OCI-LY1 (cell line): Measurements from ENCODE around the gene UFSP2.

Experiments used
- H2AFZ ChIP-seq: fragments of 200-600 bp; sonication (generic), shearing (Covaris generic); 2 replicates; pipeline ENCODE4 v1.6.0; 2014; ENCODE audit warnings: antibody characterized with exemption, mild to moderate bottlenecking, low read length
- H3F3A ChIP-seq: fragments of 200-600 bp; sonication (generic), shearing (Covaris generic); 2 replicates; pipeline ENCODE4 v1.6.0; 2014; ENCODE audit warnings: mild to moderate bottlenecking, antibody characterized with exemption, low read length, moderate library complexity; ENCODE audit not compliant: insufficient read depth
- H3K27ac ChIP-seq: fragments of 200-600 bp; sonication (generic); 2 replicates; pipeline ENCODE4 v1.5.1; 2014; ENCODE audit warnings: low read length, mixed run types, mild to moderate bottlenecking, low read depth; ENCODE audit not compliant: poor library complexity, severe bottlenecking
- H3K27me3 ChIP-seq: fragments of 200-600 bp; sonication (generic); 2 replicates; pipeline ENCODE4 v1.6.0; 2014; ENCODE audit warnings: antibody characterized with exemption, mild to moderate bottlenecking, low read length, moderate library complexity; ENCODE audit not compliant: insufficient read depth
- H3K36me3 ChIP-seq: fragments of 200-600 bp; sonication (generic); 2 replicates; pipeline ENCODE4 v1.6.1; 2014; ENCODE audit warnings: mild to moderate bottlenecking, antibody characterized with exemption, low read length, moderate library complexity, mixed read lengths; ENCODE audit not compliant: insufficient read depth
- H3K4me1 ChIP-seq: fragments of 200-600 bp; sonication (generic); 2 replicates; pipeline ENCODE4 v1.5.1; 2014; ENCODE audit warnings: mild to moderate bottlenecking, low read length, moderate library complexity; ENCODE audit not compliant: insufficient read depth, severe bottlenecking
- H3K4me2 ChIP-seq: fragments of 200-600 bp; sonication (generic), shearing (Covaris generic); 2 replicates; pipeline ENCODE4 v1.6.1; 2014; ENCODE audit warnings: low read length
- H3K4me3 ChIP-seq: fragments of 200-600 bp; sonication (generic); 2 replicates; pipeline ENCODE4 v1.5.1; 2014; ENCODE audit warnings: low read length, low read depth, mild to moderate bottlenecking, mixed read lengths; ENCODE audit not compliant: poor library complexity, severe bottlenecking
- H3K79me2 ChIP-seq: fragments of 200-600 bp; shearing (Covaris generic); 2 replicates; pipeline ENCODE4 v1.6.1; 2016; ENCODE audit warnings: mixed run types, low read length, mixed read lengths; ENCODE audit not compliant: insufficient read depth
- H3K9ac ChIP-seq: fragments of 200-600 bp; sonication (generic), shearing (Covaris generic); 2 replicates; pipeline ENCODE4 v1.6.1; 2014; ENCODE audit warnings: mild to moderate bottlenecking, low read length, mixed read lengths
- H3K9me2 ChIP-seq: fragments of 200-600 bp; sonication (generic), shearing (Covaris generic); 2 replicates; pipeline ENCODE4 v1.6.1; 2014; ENCODE audit warnings: low read depth, mild to moderate bottlenecking, low read length, mixed read lengths
- H3K9me3 ChIP-seq: fragments of 200-600 bp; shearing (Covaris generic); 2 replicates; pipeline ENCODE4 v1.6.1; 2014; ENCODE audit warnings: low read length, mixed read lengths
- H4K20me1 ChIP-seq: fragments of 200-600 bp; sonication (generic), shearing (Covaris generic); 2 replicates; pipeline ENCODE4 v1.6.0; 2016; ENCODE audit warnings: mild to moderate bottlenecking, low read length; ENCODE audit not compliant: insufficient read depth
- CTCF ChIP-seq: fragments of 200-600 bp; sonication (generic), shearing (Covaris generic); IDR thresholded peaks from 2 replicates; pipeline ENCODE4 v1.5.1; 2017; ENCODE audit warnings: mild to moderate bottlenecking, antibody characterized with exemption, low read length, moderate library complexity, mixed read lengths
- EZH2 ChIP-seq: fragments of 200-600 bp; sonication (generic), shearing (Covaris generic); IDR thresholded peaks from 2 replicates; pipeline ENCODE4 v1.8.0; 2017; ENCODE audit warnings: borderline replicate concordance, mixed run types, mild to moderate bottlenecking, antibody characterized with exemption, low read length, moderate library complexity, mixed read lengths

Gene UFSP2

GRCh38 chr4:185412412-185412811 is 13.4 kb downstream of the UFSP2 start:
- no peak overlapping the region for H3K4me3 ChIP-seq
- H3K9ac ChIP-seq, result no peak overlapping the region
- no peaks in the 10 kb centered on the region for H3K79me2 ChIP-seq
- H4K20me1 ChIP-seq, result no peaks in the 10 kb centered on the region
- H3K4me2 ChIP-seq, result no peak overlapping the region
- H3F3A ChIP-seq, result no peaks in the 10 kb centered on the region
- no peak overlapping the region for H2AFZ ChIP-seq
- H3K27ac ChIP-seq, result no peak overlapping the region
- H3K9me3 ChIP-seq, result no peaks in the 10 kb centered on the region
- no peaks in the 10 kb centered on the region for H3K27me3 ChIP-seq
- TF ChIP-seq EZH2 (no peak), CTCF (no peak)
- H3K36me3 ChIP-seq, result peaks cover 54% of the 10 kb centered on the region
- no peaks in the 10 kb centered on the region for H3K9me2 ChIP-seq
- peaks cover 11% of the 10 kb centered on the region for H3K4me1 ChIP-seq

GRCh38 chr4:185411849-185412248 is 13.9 kb downstream of the UFSP2 start:
- H3K27me3 ChIP-seq, result no peaks in the 10 kb centered on the region
- no peak overlapping the region for H3K4me2 ChIP-seq
- H3K27ac ChIP-seq, result no peak overlapping the region
- no peaks in the 10 kb centered on the region for H4K20me1 ChIP-seq
- peaks cover 11% of the 10 kb centered on the region for H3K4me1 ChIP-seq
- no peaks in the 10 kb centered on the region for H3F3A ChIP-seq
- no peak overlapping the region for H3K4me3 ChIP-seq
- no peaks in the 10 kb centered on the region for H3K79me2 ChIP-seq
- H3K9me2 ChIP-seq, result no peaks in the 10 kb centered on the region
- TF ChIP-seq CTCF (no peak), EZH2 (no peak)
- no peaks in the 10 kb centered on the region for H3K9me3 ChIP-seq
- peaks cover 48% of the 10 kb centered on the region for H3K36me3 ChIP-seq
- H2AFZ ChIP-seq, result no peak overlapping the region
- no peak overlapping the region for H3K9ac ChIP-seq

GRCh38 chr4:185408432-185408831 is 17.3 kb downstream of the UFSP2 start:
- Histone ChIP-seq H3K4me1 (peaks cover 24% of the 10 kb centered on the region), H3K4me3 (no peak overlapping the region), H3K27ac (no peak overlapping the region), H4K20me1 (no peaks in the 10 kb centered on the region), H3F3A (no peaks in the 10 kb centered on the region), H3K9me3 (no peaks in the 10 kb centered on the region), H3K79me2 (no peaks in the 10 kb centered on the region), H3K36me3 (peaks cover 33% of the 10 kb centered on the region), H3K9me2 (no peaks in the 10 kb centered on the region), H2AFZ (no peak overlapping the region), H3K4me2 (no peak overlapping the region), H3K9ac (no peak overlapping the region), H3K27me3 (no peaks in the 10 kb centered on the region)
- TF ChIP-seq CTCF (no peak), EZH2 (no peak)
